K562 (cell line): Measurements from ENCODE around the gene TNIK. TPM values are rescaled to one million over a fixed set of nuclear protein-coding genes. Genes with fewer than 3 reads are reported as not detected.

Source experiments
- ATAC-seq: fragments of 200-7000 bp; cut with Tn5 transposase; 3 replicates; pipeline ENCODE4 v1.9.1; 2020; ENCODE audit warnings: moderate library complexity
- BruUV-seq: library from RNA; stranded (reverse); fragments of 400-500 nt; replicated peaks from 2 replicates; lab custom pipeline; 2021; lab: Mats Ljungman, UMichigan
- CTCF ChIA-PET: fragments of 300-600 bp; formaldehyde crosslinking; extraction: SDS; loops from one replicate; lab custom pipeline; 2021; ENCODE audit warnings: low intra/inter-chr PET ratio; lab: Yijun Ruan, JAX
- POLR2A ChIA-PET: fragments of 300-600, 350-650 bp; sonication (Branson Sonifier 250); formaldehyde crosslinking; extraction: SDS; loops from one replicate; lab custom pipeline; 2021; ENCODE audit warnings: antibody characterized with exemption, inconsistent platforms; lab: Yijun Ruan, JAX
- DNase-seq, 4 experiments: peaks; one replicate each; pipeline versions ENCODE4 v3.0.0 to v3.0.0-alpha.2; 2011 to 2018; ENCODE audit warnings: low spot score in 3 of 4, mixed read lengths in 3 of 4; ENCODE audit errors: extremely low read depth in 1 of 4
- FAIRE-seq: peaks from 2 replicates; lab custom pipeline; 2011; peaks lifted over from hg19 to GRCh38; lab: Jason Lieb, UNC
- H2AFZ ChIP-seq: 2 replicates; pipeline ENCODE4 v1.6.0; 2011; ENCODE audit warnings: low read depth, low read length, control low read depth, inconsistent platforms
- H3K27ac ChIP-seq: fragments of 200-600 bp; 3 replicates; pipeline ENCODE4 v1.8.0; 2011; ENCODE audit warnings: low read depth, mild to moderate bottlenecking, control low read depth, inconsistent platforms, low read length, moderate library complexity, mixed read lengths; ENCODE audit errors: extremely low read depth
- H3K27me3 ChIP-seq, 2 experiments: fragments of 300-600 bp in 1 of 2; 2 replicates in 1 of 2; 3 replicates in 1 of 2; pipeline versions ENCODE4 v1.6.0 to v1.8.0; 2011; ENCODE audit warnings: inconsistent platforms in 2 of 2, low read length in 2 of 2, mild to moderate bottlenecking in 1 of 2, mixed read lengths in 1 of 2, moderate library complexity in 1 of 2; ENCODE audit not compliant: control insufficient read depth in 2 of 2, insufficient read depth in 2 of 2
- H3K36me3 ChIP-seq: fragments of 300-600 bp; 3 replicates; pipeline ENCODE4 v1.8.0; 2011; ENCODE audit warnings: mild to moderate bottlenecking, low read length, inconsistent platforms; ENCODE audit not compliant: control insufficient read depth, insufficient read depth
- H3K4me1 ChIP-seq, 2 experiments: fragments of 200-600 bp in 1 of 2; replicated peaks in 1 of 2; 2 replicates in 1 of 2; 3 replicates in 1 of 2; pipeline versions ENCODE4 v1.5.1 to v1.8.0; 2011; ENCODE audit warnings: inconsistent platforms in 2 of 2, low read length in 2 of 2, mild to moderate bottlenecking in 1 of 2, mixed read lengths in 1 of 2, moderate library complexity in 1 of 2; ENCODE audit not compliant: control insufficient read depth in 2 of 2, insufficient read depth in 2 of 2
- H3K4me2 ChIP-seq: 2 replicates; pipeline ENCODE4 v1.6.1; 2011; ENCODE audit warnings: low read length, control low read depth, inconsistent platforms, mixed read lengths; ENCODE audit not compliant: insufficient read depth
- H3K4me3 ChIP-seq: fragments of 200-600 bp; sonication (generic), shearing (Covaris generic); 2 replicates; pipeline ENCODE4 v1.5.1; 2016; ENCODE audit warnings: control low read depth, inconsistent platforms
- H3K79me2 ChIP-seq: fragments of 200-600 bp; 3 replicates; pipeline ENCODE4 v1.8.0; 2011; ENCODE audit warnings: low read length, inconsistent platforms; ENCODE audit not compliant: control insufficient read depth, insufficient read depth
- H3K9ac ChIP-seq, 2 experiments: 2 replicates each; pipeline versions ENCODE4 v1.6.0 to v1.6.1; 2011; ENCODE audit warnings: low read depth in 2 of 2, low read length in 2 of 2, control low read depth in 1 of 2, inconsistent platforms in 1 of 2, mild to moderate bottlenecking in 1 of 2, mixed read lengths in 1 of 2; ENCODE audit not compliant: insufficient read depth in 1 of 2
- H3K9me1 ChIP-seq: one replicate; pipeline ENCODE4 v1.6.0; 2011; ENCODE audit warnings: inconsistent platforms, mild to moderate bottlenecking, low read length, moderate library complexity; ENCODE audit not compliant: control insufficient read depth, insufficient read depth
- H3K9me3 ChIP-seq: replicated peaks from 2 replicates; pipeline ENCODE4 v1.5.1; 2011; ENCODE audit warnings: low read depth, low read length, inconsistent platforms; ENCODE audit not compliant: control insufficient read depth, insufficient read depth
- H4K20me1 ChIP-seq: replicated peaks from 2 replicates; pipeline ENCODE4 v1.6.1; 2011; ENCODE audit warnings: low read length, inconsistent platforms, mixed read lengths; ENCODE audit not compliant: control insufficient read depth, insufficient read depth
- ATF1 ChIP-seq, 2 experiments: fragments of 450-650 bp in 1 of 2; IDR thresholded peaks; 2 replicates each; pipeline ENCODE4 v1.6.1; 2016; ENCODE audit warnings: missing compliant biosample characterization in 1 of 2, missing genetic modification characterization in 1 of 2
- BRD9 ChIP-seq: fragments of 450-650 bp; IDR thresholded peaks from 2 replicates; pipeline ENCODE4 v1.6.1; 2018; ENCODE audit warnings: low read depth; ENCODE audit not compliant: partially characterized antibody
- CBX1 ChIP-seq: sonication (generic); IDR thresholded peaks from 2 replicates; pipeline ENCODE4 v1.6.1; 2016; ENCODE audit warnings: antibody characterized with exemption, low read depth, mild to moderate bottlenecking
- CHD1 ChIP-seq: fragments of 200-600 bp; sonication (generic); IDR thresholded peaks from one replicate; pipeline ENCODE4 v1.6.1; 2012; ENCODE audit warnings: mild to moderate bottlenecking, moderate library complexity, low read length, inconsistent platforms
- CREM ChIP-seq: IDR thresholded peaks from 2 replicates; pipeline ENCODE4 v1.6.1; 2014; ENCODE audit warnings: antibody characterized with exemption, low read depth
- DIDO1 ChIP-seq: fragments of 450-650 bp; IDR thresholded peaks from 2 replicates; pipeline ENCODE4 v1.6.1; 2016; ENCODE audit warnings: low read depth, missing biosample characterization, missing genetic modification characterization
- LCOR ChIP-seq: sonication (generic); formaldehyde crosslinking; IDR thresholded peaks from 2 replicates; pipeline ENCODE4 v1.8.0; 2022; ENCODE audit warnings: mild to moderate bottlenecking, missing genetic modification reagents
- MAFF ChIP-seq: IDR thresholded peaks from 2 replicates; pipeline ENCODE4 v1.6.1; 2012; ENCODE audit warnings: low read length, improper control_type of control experiment
- NR1H2 ChIP-seq: sonication (generic); formaldehyde crosslinking; IDR thresholded peaks from 2 replicates; pipeline ENCODE4 v1.4.0; 2020; ENCODE audit warnings: mild to moderate bottlenecking, missing genetic modification reagents
- PBX2 ChIP-seq, 2 experiments: IDR thresholded peaks in 1 of 2; conservative IDR thresholded peaks in 1 of 2; 2 replicates each; pipeline ENCODE4 v1.6.1; 2016; ENCODE audit warnings: low read depth in 2 of 2, mild to moderate bottlenecking in 1 of 2, missing compliant biosample characterization in 1 of 2, missing genetic modification characterization in 1 of 2, moderate library complexity in 1 of 2
- RHOXF2B ChIP-seq: fragments of 250-450 bp; sonication (Bioruptor Pico); conservative IDR thresholded peaks from 2 replicates; pipeline ENCODE4 v1.5.1; 2021
- SRF ChIP-seq, 2 experiments: fragments of 250-450, 450-650 bp in 1 of 2; sonication (Bioruptor Pico) in 1 of 2; sonication (generic) in 1 of 2; formaldehyde crosslinking; IDR thresholded peaks; 2 replicates each; pipeline versions ENCODE4 v1.5.0 to v1.5.1; 2020 to 2022; ENCODE audit warnings: mild to moderate bottlenecking in 1 of 2, missing genetic modification reagents in 1 of 2
- THRA ChIP-seq: fragments of 450-650 bp; IDR thresholded peaks from 2 replicates; pipeline ENCODE4 v1.6.1; 2017; ENCODE audit warnings: mild to moderate bottlenecking, moderate library complexity
- TRIM24 ChIP-seq, 2 experiments: fragments of 450-650 bp; IDR thresholded peaks; 2 replicates each; pipeline ENCODE4 v1.6.1; 2016
- ZNF280B ChIP-seq: fragments of 250-450 bp; sonication (Bioruptor Pico); IDR thresholded peaks from 2 replicates; pipeline ENCODE4 v1.5.1; 2021; ENCODE audit warnings: mild to moderate bottlenecking
- WGBS: fragments of 100-300 bp; shearing (Covaris generic); methylation state at CpG from one replicate; pipeline ENCODE4 v1.1.6; 2016; ENCODE audit warnings: low coverage, mixed read lengths; ENCODE audit not compliant: insufficient coverage; ENCODE audit errors: missing lambda C conversion rate; 5-methylcytosine and 5-hydroxymethylcytosine counted together
- in situ Hi-C: fragments of 300-500 bp; cut with MboI; formaldehyde crosslinking; loops from 4 replicates; pipeline ENCODE4 v1.15.0; 2018; ENCODE audit warnings: inconsistent platforms, mixed read lengths
- intact Hi-C: fragments of 100-400 bp; cut with micrococcal nuclease; formaldehyde crosslinking; loops from 2 replicates; pipeline ENCODE4 v1.14.2; 2022
- polyA plus RNA-seq, 8 experiments: library from polyadenylated mRNA; depleted of rRNA in 4 of 8; stranded (reverse) in 5 of 8; unstranded in 3 of 8; fragments of >200 nt; fragmentation: Nextera tagmentation in 2 of 8; fragmentation: Illumina TruSeq in 1 of 8; extraction: Ambion mirVana in 2 of 8; extraction: Trizol in 1 of 8; gene quantifications; 2 replicates each; pipeline versions ENCODE4 v1.2.1 to v1.2.3, GENCODE V29; 2011 to 2014; ENCODE audit warnings: inconsistent platforms in 1 of 8, missing spikeins in 1 of 8
- total RNA-seq, 7 experiments: library from RNA; depleted of rRNA in 6 of 7; stranded (reverse); fragments of >200 nt in 6 of 7; fragmentation: Illumina TruSeq in 2 of 7; extraction: Trizol in 2 of 7; gene quantifications; 2 replicates each; pipeline versions ENCODE4 v1.2.1 to v1.2.3, GENCODE V29; 2011 to 2021; ENCODE audit warnings: low replicate concordance in 1 of 7

Gene TNIK
- total and polyA plus RNA-seq, 9 of the 15 experiments (the other 6 are each of a cell fraction or from before 2014, with no cell fraction given) = 6.6 to 39.0 (median 24.7) TPM

GRCh38 chr3:171185959-171186358 lies 274.2 kb downstream of the TNIK start (continued):
- TF ChIP-seq PBX2 (CRISPR knock-in tag; IDR thresholded peaks at IDR 0.05; ENCODE audit: low read depth) (no peak), PBX2 (tag; conservative IDR thresholded peaks at IDR 0.05; ENCODE audit: low read depth) (no peak), RHOXF2B (CRISPR knock-in tag) (no peak), BRD9 (no peak), CREM (no peak), TRIM24 (IDR thresholded peaks at IDR 0.05) (no peak)
- TF ChIP-seq, all 486 proteins: peak for 3

GRCh38 chr3:171184372-171184771 lies 275.8 kb downstream of the TNIK start:
- H2AFZ ChIP-seq = no peak overlapping the region
- H3K9me3 ChIP-seq = no peaks in the 10 kb centered on the region; the same call in 1 of the 2 replicates
- no peaks in the 10 kb centered on the region for H3K27me3 ChIP-seq
- DNase-seq = no peak
- H3K9ac ChIP-seq = no peak overlapping the region
- FAIRE-seq = no peak
- CTCF ChIA-PET = no interaction called here
- intact Hi-C loops (no loop called here), in situ Hi-C loops (no loop called here)
- peaks cover 0 to 33% of the 10 kb centered on the region in 2 experiments; a peak in 4 of 5 replicates for H3K4me1 ChIP-seq
- ATAC-seq = no peak
- no TSS peak for BruUV-seq
- H3K79me2 ChIP-seq = peaks cover 3% of the 10 kb centered on the region; the same call in 2 of the 3 replicates
- H3K9me1 ChIP-seq = peaks cover 4% of the 10 kb centered on the region
- POLR2A ChIA-PET = interaction anchor here (0.6 kb wide), 1 partner anchor 286 kb away, joined by 3 read pairs; no protein-coding TSS in a partner anchor
- 60% methylated on average over 6 of the region's 6 CpGs for WGBS
- H3K4me3 ChIP-seq = no peak overlapping the region
- H3K4me2 ChIP-seq = no peak overlapping the region
- no peaks in the 10 kb centered on the region for H4K20me1 ChIP-seq
- H3K27ac ChIP-seq = no peak overlapping the region
- H3K36me3 ChIP-seq = peaks cover 13% of the 10 kb centered on the region; the same call in 2 of the 3 replicates
- TF ChIP-seq ZNF280B (CRISPR knock-in tag) (no peak), THRA (no peak), NR1H2 (no peak), DIDO1 (tag) (no peak), CHD1 (no peak), LCOR (CRISPR knock-in tag) (no peak), ATF1 (CRISPR knock-in tag; IDR thresholded peaks at IDR 0.05) (no peak), ATF1 (tag; IDR thresholded peaks at IDR 0.05) (no peak), CBX1 (no peak), SRF (CRISPR knock-in tag; IDR thresholded peaks at IDR 0.05) (no peak), MAFF (no peak)
